Neural progenitor cell (in vitro differentiated cells): ENCODE measurements around the gene INTS1.

Experiments
- EZH2 ChIP-seq: fragments of 200-600 bp; sonication (generic); IDR thresholded peaks from 2 replicates; pipeline ENCODE4 v1.6.1; 2017; ENCODE audit warnings: antibody characterized with exemption, mild to moderate bottlenecking, moderate library complexity
- EZH2phosphoT487 ChIP-seq: fragments of 200-600 bp; sonication (generic); IDR thresholded peaks from 2 replicates; pipeline ENCODE4 v1.6.1; 2017; ENCODE audit warnings: antibody characterized with exemption
- TF ChIP-seq, protein P1 (sequence below): fragments of 200-600 bp; sonication (generic); IDR thresholded peaks from 2 replicates; pipeline ENCODE4 v1.5.1; 2017; ENCODE audit warnings: antibody characterized with exemption, mild to moderate bottlenecking

DNA sequence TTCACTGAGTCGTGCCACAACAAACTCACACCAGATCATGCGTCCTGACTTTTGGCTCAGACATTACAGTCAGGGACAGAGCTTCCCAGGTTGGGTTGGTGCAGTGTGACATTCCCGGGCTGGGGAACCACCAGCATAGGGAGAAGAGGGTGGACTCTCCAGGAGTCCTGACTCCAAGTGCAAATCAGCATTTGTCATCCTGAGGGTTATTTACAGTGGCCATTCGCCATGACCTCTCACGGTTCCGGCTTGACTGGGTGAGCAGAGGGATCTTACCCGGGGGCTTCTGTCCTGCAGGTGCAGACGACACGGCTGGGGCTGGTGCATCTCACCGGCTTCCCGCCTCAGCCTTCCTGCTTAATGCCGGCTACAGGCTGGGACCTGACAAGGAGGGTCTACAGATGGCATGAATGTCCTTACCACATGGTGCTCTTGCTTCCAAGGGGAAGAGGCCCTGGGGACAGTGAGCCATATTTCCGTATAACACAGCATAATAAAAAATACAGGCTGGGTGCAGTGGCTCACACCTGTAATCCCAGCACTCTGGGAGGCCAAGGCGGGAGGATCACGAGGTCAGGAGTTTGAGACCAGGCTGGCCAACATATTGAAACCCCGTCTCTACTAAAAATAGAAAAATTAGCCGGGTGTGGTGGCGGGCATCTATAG, 12.5 kb upstream of the INTS1 start:
- TF ChIP-seq, protein P1, sequence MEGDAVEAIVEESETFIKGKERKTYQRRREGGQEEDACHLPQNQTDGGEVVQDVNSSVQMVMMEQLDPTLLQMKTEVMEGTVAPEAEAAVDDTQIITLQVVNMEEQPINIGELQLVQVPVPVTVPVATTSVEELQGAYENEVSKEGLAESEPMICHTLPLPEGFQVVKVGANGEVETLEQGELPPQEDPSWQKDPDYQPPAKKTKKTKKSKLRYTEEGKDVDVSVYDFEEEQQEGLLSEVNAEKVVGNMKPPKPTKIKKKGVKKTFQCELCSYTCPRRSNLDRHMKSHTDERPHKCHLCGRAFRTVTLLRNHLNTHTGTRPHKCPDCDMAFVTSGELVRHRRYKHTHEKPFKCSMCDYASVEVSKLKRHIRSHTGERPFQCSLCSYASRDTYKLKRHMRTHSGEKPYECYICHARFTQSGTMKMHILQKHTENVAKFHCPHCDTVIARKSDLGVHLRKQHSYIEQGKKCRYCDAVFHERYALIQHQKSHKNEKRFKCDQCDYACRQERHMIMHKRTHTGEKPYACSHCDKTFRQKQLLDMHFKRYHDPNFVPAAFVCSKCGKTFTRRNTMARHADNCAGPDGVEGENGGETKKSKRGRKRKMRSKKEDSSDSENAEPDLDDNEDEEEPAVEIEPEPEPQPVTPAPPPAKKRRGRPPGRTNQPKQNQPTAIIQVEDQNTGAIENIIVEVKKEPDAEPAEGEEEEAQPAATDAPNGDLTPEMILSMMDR, result no peak
- TF ChIP-seq EZH2 (no peak), EZH2phosphoT487 (no peak)
